Measurements from ENCODE around the gene ING3.
A peak's percentile ranks its signal among the peaks of the same experiment; 100 is the strongest.

ING3 gene

DNA sequence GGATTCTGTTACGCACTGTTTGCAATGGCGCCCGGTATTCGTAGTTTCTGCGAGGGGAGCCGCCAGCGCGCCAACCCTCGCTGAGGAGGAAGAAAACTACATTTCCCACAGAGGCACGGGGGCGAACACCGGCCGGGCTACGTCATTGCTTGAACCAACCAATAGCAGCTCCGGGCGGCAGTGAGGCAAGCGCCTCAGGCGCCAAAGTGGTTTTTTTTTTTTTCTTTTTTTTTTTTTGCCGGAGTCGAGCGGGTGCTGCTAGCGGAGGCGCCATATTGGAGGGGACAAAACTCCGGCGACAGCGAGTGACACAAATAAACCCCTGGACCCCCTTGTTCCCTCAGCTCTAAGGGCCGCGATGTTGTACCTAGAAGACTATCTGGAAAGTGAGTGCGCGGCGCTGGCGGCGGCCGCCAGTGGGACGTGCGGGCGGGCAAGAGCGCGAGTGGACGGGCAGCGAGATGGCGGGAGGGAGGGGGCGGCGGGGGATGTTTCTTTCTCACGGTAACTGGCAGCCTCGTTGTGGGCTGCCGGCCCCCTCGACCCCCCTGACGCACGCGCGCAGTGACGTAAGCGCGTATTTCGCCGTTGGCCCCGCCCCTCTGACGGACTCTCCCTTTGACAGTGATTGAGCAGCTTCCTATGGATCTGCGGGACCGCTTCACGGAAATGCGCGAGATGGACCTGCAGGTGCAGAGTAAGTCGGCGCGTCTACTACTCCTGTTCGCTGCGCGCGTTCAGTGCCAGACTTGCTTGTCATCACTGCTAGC, at the start of gene ING3:
TSS of gene ING3 (plus strand) at position 239 of the 770 bp plus-strand sequence. CDS start at position 359, 120 bp downstream.
- peak; percentile 97 for DNase-seq

DNA sequence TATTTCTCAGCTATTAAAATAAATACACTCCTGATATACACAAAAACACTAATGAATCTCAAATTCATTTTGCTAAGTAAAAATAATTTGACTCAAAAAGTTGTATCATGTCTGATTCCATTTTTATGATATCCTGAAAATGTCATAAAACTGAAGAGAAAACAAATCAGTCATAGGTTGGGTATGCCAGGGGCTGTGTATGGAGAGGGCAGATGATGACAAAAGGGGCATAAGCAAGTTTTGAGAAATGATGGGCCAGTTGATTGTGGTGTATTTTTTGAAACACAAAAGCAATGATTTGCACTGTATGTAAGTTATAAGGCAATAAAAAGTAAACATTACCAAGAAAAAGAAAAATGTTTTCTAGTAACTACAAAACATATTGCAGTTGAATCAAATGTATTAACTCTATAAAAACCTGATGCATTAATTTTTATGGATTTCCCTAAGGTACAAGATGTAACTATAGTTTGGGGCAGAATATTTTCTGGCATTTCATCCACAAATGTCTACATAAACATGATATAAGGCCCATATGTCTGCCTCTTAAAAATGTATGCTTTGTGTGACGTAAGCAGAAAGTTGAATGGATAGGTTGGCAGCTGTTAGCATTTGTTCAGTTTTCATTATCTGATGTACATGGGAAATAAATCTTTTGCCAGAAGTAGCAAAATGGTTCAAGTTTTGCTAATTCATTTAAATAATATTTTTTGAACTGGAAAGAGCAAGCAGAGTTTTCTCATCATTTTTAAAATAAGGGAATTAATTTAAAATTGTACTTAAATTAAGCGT, 35.1 kb upstream of the ING3 start:
- no peak for DNase-seq

- DNase-seq, result no peak
Observed at GRCh38 chr7:120916121-120916520, 34.5 kb upstream of the ING3 start.

DNA sequence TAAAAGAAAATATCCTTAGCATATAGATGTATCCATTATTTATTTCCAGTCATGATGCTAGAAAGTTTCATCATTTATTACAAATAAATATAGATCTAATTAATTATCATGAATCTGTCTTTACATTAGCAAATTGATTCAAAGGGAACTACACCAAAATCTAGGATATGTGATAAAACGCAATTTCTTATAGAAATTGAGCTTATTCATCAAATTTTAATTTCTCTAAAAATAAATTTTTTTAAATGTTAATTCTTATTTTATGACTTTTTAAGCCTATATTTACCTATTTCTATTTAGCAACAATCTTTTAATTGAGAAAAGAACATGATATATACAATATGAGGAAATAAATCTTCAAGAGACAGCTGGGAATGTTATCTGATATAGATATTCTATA, 34.0 kb upstream of the ING3 start:
- DNase-seq, result no peak

GRCh38 chr7:120919466-120919865, 31.1 kb upstream of the ING3 start:
- no peak for DNase-seq

DNA sequence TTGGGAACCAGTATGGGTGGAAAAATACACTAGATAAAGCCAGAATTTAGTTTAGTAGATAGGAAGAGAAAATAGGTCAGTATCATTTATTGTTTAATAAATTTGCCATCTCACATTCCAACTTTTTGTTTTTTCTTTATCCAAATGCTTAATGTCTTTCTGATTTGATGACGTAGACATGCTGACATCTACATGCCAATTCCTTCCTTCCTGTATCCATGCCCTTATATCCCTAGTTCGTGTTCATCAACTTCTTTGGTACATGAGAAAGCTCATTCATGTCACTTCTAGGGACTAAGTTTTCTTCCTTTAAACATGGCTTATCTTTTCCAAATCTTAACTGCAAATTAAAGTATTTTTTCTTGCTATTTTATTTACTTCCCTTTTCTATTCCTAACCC, 30.5 kb upstream of the ING3 start:
- DNase-seq, result no peak

- no peak for DNase-seq
Observed at GRCh38 chr7:120920591-120921274, 29.8 kb upstream of the ING3 start.

DNA sequence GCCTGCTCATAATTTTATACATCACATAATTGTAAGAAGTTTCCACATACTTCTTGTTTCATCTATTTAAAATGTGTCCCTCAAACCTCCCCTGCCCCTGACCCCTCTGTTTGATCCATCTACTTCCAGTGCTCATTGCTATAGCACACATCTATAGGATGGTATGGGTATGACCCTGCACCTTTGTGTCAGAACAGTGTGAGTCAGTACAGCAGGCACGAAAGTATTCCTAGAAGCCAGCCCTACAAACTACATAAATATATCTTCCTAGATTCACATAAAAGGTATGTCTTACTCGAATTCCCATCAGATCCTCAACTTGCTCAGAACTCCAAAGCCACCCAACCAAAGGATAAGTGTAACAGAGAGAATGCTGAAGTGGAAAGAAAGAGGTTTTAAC, 25.7 kb upstream of the ING3 start:
- DNase-seq, result no peak

- no peak for DNase-seq
Observed at GRCh38 chr7:120925392-120925791, 25.2 kb upstream of the ING3 start.

- no peak for DNase-seq
Observed at GRCh38 chr7:120926943-120927346, 23.6 kb upstream of the ING3 start.

GRCh38 chr7:120927454-120928103, 23.0 kb upstream of the ING3 start:
- no peak for DNase-seq

GRCh38 chr7:120931243-120931642, 19.3 kb upstream of the ING3 start:
- no peak for DNase-seq

DNA sequence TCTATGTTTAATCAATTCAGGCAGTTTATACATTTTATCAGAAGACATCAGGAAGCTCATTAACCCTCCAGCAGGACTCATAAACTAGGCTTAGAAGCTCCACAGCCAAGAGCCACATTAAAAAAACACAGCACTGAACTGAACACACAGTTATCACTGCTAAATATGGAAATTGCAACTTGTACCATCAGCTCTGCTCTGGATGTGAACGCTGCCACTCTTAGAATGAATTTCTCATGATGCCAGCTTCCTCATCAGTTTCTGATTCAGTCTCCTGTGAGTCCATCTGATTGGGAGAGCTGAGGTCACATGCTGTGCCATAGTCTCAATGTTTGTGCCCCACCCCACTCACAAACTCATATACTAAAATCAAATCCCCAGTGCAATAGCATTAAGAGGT, 17.1 kb upstream of the ING3 start:
- no peak for DNase-seq

- DNase-seq, result no peak
Observed at GRCh38 chr7:120939345-120939744, 11.2 kb upstream of the ING3 start.

DNA sequence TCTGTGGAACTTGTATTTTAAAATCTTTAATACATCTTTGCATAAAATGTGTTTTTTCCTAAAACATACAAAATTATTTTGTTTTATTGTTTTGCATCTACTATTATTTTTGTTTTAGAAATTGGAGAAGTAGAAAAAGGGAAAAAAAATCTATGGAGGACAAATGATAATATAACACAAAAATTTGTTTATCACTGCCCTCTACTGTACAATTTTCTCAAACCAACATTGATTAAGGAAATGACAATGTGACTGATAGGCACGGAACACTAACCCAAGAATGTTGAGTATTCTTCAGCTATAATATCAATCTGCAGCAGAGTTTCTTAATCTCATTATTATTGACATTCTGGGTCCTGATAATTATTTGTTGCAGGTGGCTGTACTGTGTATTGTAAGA, 9.5 kb upstream of the ING3 start:
- DNase-seq, result no peak

DNA sequence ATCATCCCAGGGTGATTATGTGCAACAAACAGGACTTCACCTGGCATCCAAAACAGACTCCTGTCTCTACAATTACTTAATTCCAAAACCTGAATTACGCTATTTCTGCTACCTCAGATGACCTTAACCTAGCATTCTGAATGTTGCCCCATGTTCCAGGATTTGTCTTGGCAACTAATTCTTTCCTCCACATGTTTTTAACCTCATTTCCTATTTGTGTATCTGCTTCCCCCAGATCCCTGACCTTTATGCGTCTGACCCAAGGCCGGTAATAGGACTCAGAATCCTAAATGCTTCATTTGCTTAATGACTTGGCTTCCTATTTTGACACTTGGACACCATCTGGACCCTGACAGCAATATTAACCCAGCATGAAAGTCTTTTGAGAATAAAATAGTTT, 8.7 kb upstream of the ING3 start:
- DNase-seq, result no peak

GRCh38 chr7:120942861-120943260, 7.7 kb upstream of the ING3 start:
- DNase-seq, result no peak

GRCh38 chr7:120944826-120945562, 5.6 kb upstream of the ING3 start:
- DNase-seq, result no peak

DNA sequence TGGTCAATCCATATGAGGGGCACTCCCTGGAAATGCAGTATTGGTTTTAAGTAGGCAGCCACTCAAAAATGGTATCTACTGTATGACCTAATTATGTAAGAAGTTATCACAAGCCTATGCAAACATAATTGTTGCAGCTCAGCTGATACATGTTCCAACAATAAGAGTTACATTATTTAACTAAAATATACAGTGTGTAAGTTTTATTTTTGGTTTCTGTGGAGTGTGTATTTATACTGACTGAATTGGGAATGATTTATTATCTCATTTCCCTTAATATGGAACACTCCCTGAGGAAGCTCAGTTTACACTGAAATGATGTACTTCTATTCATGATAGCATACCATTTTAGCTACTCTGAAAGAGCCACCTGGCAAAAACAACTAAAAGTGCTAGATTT, 2.6 kb upstream of the ING3 start:
- DNase-seq, result no peak

GRCh38 chr7:120949393-120949911, 1.1 kb upstream of the ING3 start:
- no peak for DNase-seq

DNA sequence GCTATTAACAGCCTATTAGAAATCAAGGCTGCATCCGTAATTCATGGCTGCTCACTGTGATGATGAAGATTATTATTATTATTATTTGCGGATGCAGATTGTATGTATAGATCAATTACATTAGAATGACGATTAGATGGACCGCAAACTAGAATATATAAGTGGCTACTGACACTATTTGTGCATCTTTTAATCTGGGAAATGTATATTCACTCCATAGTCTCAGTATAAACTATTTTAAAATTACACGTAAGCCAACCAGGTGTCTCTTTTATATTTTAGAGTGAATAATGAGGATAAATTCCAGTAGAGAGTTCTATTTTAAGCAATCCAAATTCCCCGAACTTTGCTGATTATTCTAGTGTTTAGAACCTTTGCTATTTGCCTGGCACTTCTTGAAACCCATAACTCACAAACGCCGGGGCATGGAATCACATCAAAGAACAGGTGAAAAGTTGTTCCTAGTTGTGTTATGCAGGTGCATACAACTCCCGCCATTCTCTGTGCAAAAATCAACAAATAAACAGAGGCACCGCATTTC, 509 bp upstream of the ING3 start:
- DNase-seq, result no peak

DNA sequence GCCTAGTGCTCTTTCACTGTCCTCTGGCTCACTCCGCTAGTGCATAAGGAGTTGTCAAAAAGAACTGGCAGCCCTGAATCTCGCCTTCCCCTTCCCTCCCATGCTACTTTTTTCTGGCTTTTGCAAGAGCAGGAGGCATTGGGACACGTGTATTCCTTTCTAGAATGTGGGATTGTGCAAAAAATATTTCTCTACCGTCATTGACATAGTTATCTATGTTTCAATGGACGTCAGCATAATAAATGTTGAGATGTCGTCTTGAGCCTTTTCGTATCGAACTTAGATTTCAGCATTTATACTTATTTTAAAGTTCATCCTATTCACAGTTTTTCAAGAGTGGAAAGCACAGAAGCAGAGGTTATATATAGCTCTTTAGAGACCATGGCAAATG, 727 bp downstream of the ING3 start:
- no peak for DNase-seq

Measured in activated gamma-delta T cell treated with Interleukin-2 at 50 U/mL for 16 hours (primary cell).